Esophagus squamous epithelium (tissue), 4 donors: ENCODE results near the gene NDFIP1.

Experiments
- POLR2A ChIP-seq, 4 donors: fragments of 450-650 bp; IDR thresholded peaks; one replicate each; pipeline ENCODE4 v1.6.1; 2017; ENCODE audit warnings: antibody characterized with exemption in 4 of 4, mild to moderate bottlenecking in 4 of 4, moderate library complexity in 3 of 4
- TF ChIP-seq, protein P1 (sequence below), 6 experiments: fragments of 450-650 bp in 4 of 6; fragments of 200-600 bp in 2 of 6; sonication (generic) in 2 of 6; IDR thresholded peaks; one replicate each; pipeline ENCODE4 v1.5.1; 2016 to 2019; ENCODE audit warnings: antibody characterized with exemption in 6 of 6, mild to moderate bottlenecking in 4 of 6, moderate library complexity in 4 of 6

GRCh38 chr5:142168365-142168764 is 59.8 kb downstream of the NDFIP1 start:
- TF ChIP-seq, protein P1, sequence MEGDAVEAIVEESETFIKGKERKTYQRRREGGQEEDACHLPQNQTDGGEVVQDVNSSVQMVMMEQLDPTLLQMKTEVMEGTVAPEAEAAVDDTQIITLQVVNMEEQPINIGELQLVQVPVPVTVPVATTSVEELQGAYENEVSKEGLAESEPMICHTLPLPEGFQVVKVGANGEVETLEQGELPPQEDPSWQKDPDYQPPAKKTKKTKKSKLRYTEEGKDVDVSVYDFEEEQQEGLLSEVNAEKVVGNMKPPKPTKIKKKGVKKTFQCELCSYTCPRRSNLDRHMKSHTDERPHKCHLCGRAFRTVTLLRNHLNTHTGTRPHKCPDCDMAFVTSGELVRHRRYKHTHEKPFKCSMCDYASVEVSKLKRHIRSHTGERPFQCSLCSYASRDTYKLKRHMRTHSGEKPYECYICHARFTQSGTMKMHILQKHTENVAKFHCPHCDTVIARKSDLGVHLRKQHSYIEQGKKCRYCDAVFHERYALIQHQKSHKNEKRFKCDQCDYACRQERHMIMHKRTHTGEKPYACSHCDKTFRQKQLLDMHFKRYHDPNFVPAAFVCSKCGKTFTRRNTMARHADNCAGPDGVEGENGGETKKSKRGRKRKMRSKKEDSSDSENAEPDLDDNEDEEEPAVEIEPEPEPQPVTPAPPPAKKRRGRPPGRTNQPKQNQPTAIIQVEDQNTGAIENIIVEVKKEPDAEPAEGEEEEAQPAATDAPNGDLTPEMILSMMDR (IDR thresholded peaks at IDR 0.05): no peak
- TF ChIP-seq POLR2A (IDR thresholded peaks at IDR 0.05): no peak
